Keratinocyte (primary cell): Measurements from ENCODE around the gene CX3CR1. TPM values are rescaled to one million over a fixed set of nuclear protein-coding genes. Genes with fewer than 3 reads are reported as not detected.

ENCODE experiments used
- DNase-seq: peaks from one replicate; pipeline ENCODE4 v3.0.0-alpha.2; 2011; ENCODE audit warnings: low read depth, missing footprints, low spot score
- FAIRE-seq: peaks from 2 replicates; lab custom pipeline; 2011; peaks lifted over from hg19 to GRCh38; lab: Jason Lieb, UNC
- H2AFZ ChIP-seq: 2 replicates; pipeline ENCODE4 v1.6.0; 2012; ENCODE audit warnings: low read length, control low read depth, inconsistent platforms; ENCODE audit not compliant: control insufficient read depth
- H3K27ac ChIP-seq: 2 replicates; pipeline ENCODE4 v1.5.1; 2011; ENCODE audit warnings: low read length; ENCODE audit not compliant: control insufficient read depth, insufficient read depth
- H3K27me3 ChIP-seq: 3 replicates; pipeline ENCODE4 v1.6.0; 2011; ENCODE audit warnings: low read length; ENCODE audit not compliant: control insufficient read depth, insufficient read depth; ENCODE audit errors: extremely low read depth
- H3K36me3 ChIP-seq, 2 experiments: 2 replicates in 1 of 2; 3 replicates in 1 of 2; pipeline ENCODE4 v1.5.1; 2011; ENCODE audit warnings: low read length in 2 of 2, mild to moderate bottlenecking in 1 of 2; ENCODE audit not compliant: control insufficient read depth in 2 of 2, insufficient read depth in 2 of 2; ENCODE audit errors: extremely low read depth in 1 of 2
- H3K4me1 ChIP-seq: 3 replicates; pipeline ENCODE4 v1.5.1; 2011; ENCODE audit warnings: low read length; ENCODE audit not compliant: control insufficient read depth, insufficient read depth; ENCODE audit errors: extremely low read depth
- H3K4me2 ChIP-seq: 3 replicates; pipeline ENCODE4 v1.6.0; 2011; ENCODE audit warnings: low read depth, low read length; ENCODE audit not compliant: control insufficient read depth, insufficient read depth; ENCODE audit errors: extremely low read depth
- H3K4me3 ChIP-seq, 3 experiments: fragments of 200-600 bp in 1 of 3; sonication (generic) in 1 of 3; 2 replicates in 2 of 3; 3 replicates in 1 of 3; pipeline ENCODE4 v1.5.1; 2011 to 2016; ENCODE audit warnings: low read length in 3 of 3, mild to moderate bottlenecking in 3 of 3, control low read depth in 2 of 3, inconsistent platforms in 1 of 3, low read depth in 1 of 3, mixed read lengths in 1 of 3, mixed run types in 1 of 3, moderate library complexity in 1 of 3; ENCODE audit not compliant: control insufficient read depth in 2 of 3, insufficient read depth in 2 of 3; ENCODE audit errors: extremely low read depth in 1 of 3
- H3K79me2 ChIP-seq: 2 replicates; pipeline ENCODE4 v1.6.0; 2012; ENCODE audit warnings: low read length; ENCODE audit not compliant: control insufficient read depth, insufficient read depth
- H3K9ac ChIP-seq: 3 replicates; pipeline ENCODE4 v1.6.0; 2011; ENCODE audit warnings: low read length; ENCODE audit not compliant: control insufficient read depth, insufficient read depth; ENCODE audit errors: extremely low read depth
- H3K9me1 ChIP-seq: 3 replicates; pipeline ENCODE4 v1.6.0; 2011; ENCODE audit warnings: low read length; ENCODE audit not compliant: control insufficient read depth, insufficient read depth; ENCODE audit errors: extremely low read depth
- H3K9me3 ChIP-seq: 2 replicates; pipeline ENCODE4 v1.5.1; 2012; ENCODE audit warnings: low read depth, low read length; ENCODE audit not compliant: control insufficient read depth
- H4K20me1 ChIP-seq: 3 replicates; pipeline ENCODE4 v1.6.0; 2011; ENCODE audit warnings: low read length; ENCODE audit not compliant: control insufficient read depth, insufficient read depth; ENCODE audit errors: extremely low read depth
- CTCF ChIP-seq, 3 experiments: IDR thresholded peaks in 1 of 3; conservative IDR thresholded peaks in 1 of 3; optimal IDR thresholded peaks in 1 of 3; 2 replicates in 2 of 3; 3 replicates in 1 of 3; pipeline versions ENCODE3 to v1.5.1; 2011; ENCODE audit warnings: low read length in 3 of 3, mild to moderate bottlenecking in 3 of 3, moderate library complexity in 2 of 3, control low read depth in 1 of 3, inconsistent platforms in 1 of 3; ENCODE audit not compliant: insufficient read depth in 2 of 3; ENCODE audit errors: extremely low read depth in 1 of 3
- EZH2 ChIP-seq: IDR thresholded peaks from one replicate; pipeline ENCODE4 v1.6.1; 2012; ENCODE audit warnings: inconsistent platforms, mild to moderate bottlenecking, low read length, moderate library complexity
- dilution Hi-C: fragments of 300-500 bp; cut with MboI; formaldehyde crosslinking; loops from one replicate; pipeline ENCODE4 v1.7.0; 2020; ENCODE audit warnings: low sequenced_read_pairs; ENCODE audit not compliant: extremely low pct_ligation_motif_present
- polyA plus RNA-seq, 5 experiments: library from polyadenylated mRNA; depleted of rRNA in 3 of 5; stranded (reverse) in 3 of 5; stranded (forward) in 1 of 5; unstranded in 1 of 5; fragments of >200 nt; gene quantifications; 1 replicate in 1 of 5; 2 replicates in 3 of 5; 3 replicates in 1 of 5; pipeline versions ENCODE4 v1.2.1 to v1.2.3, GENCODE V29; 2011 to 2012; ENCODE audit warnings: missing spikeins in 2 of 5, low read depth in 1 of 5, low replicate concordance in 1 of 5

Gene CX3CR1
- polyA plus RNA-seq, 1 donor (not counting 4 experiments of a cell fraction or from before 2014, with no cell fraction given), result 0.05 TPM

GRCh38 chr3:39234651-39235050, 45.2 kb downstream of the CX3CR1 start:
- Histone ChIP-seq H3K4me1 (peaks cover 3% of the 10 kb centered on the region), H3K9me1 (no peaks in the 10 kb centered on the region), H3K36me3 (no peaks in the 10 kb centered on the region), H3K4me2 (no peak overlapping the region), H4K20me1 (no peaks in the 10 kb centered on the region), H3K9ac (no peak overlapping the region), H3K4me3 (no peak overlapping the region), H3K27ac (no peak overlapping the region), H3K9me3 (no peaks in the 10 kb centered on the region), H3K79me2 (no peaks in the 10 kb centered on the region), H3K27me3 (peaks cover 34% of the 10 kb centered on the region), H2AFZ (no peak overlapping the region)
- dilution Hi-C loops, result no loop called here
- FAIRE-seq (no peak), DNase-seq (no peak)
- TF ChIP-seq EZH2, result no peak
- TF ChIP-seq CTCF (optimal IDR thresholded peaks at IDR 0.05 in 1 of 3, IDR thresholded peaks at IDR 0.05 in 1 of 3, conservative IDR thresholded peaks at IDR 0.05 in 1 of 3; ENCODE audit: extremely low read depth in 1 of 3, insufficient read depth in 2 of 3, low read length in 3 of 3), result no peak

- Histone ChIP-seq H3K27me3 (peaks cover 26% of the 10 kb centered on the region), H3K27ac (no peak overlapping the region), H2AFZ (no peak overlapping the region), H3K4me2 (no peak overlapping the region), H3K4me3 (no peak overlapping the region), H3K9me3 (no peaks in the 10 kb centered on the region), H3K36me3 (no peaks in the 10 kb centered on the region), H4K20me1 (no peaks in the 10 kb centered on the region), H3K9me1 (no peaks in the 10 kb centered on the region), H3K9ac (no peak overlapping the region), H3K4me1 (peaks cover 3% of the 10 kb centered on the region), H3K79me2 (no peaks in the 10 kb centered on the region)
- dilution Hi-C loops, result no loop called here
- no peak for FAIRE-seq
- no peak for DNase-seq
- TF ChIP-seq CTCF (optimal IDR thresholded peaks at IDR 0.05 in 1 of 3, IDR thresholded peaks at IDR 0.05 in 1 of 3, conservative IDR thresholded peaks at IDR 0.05 in 1 of 3; ENCODE audit: extremely low read depth in 1 of 3, insufficient read depth in 2 of 3, low read length in 3 of 3) (no peak), EZH2 (no peak)
Measured at GRCh38 chr3:39232859-39233258, 47.0 kb downstream of the CX3CR1 start.
